Thymus (tissue), 11 donors: Measurements from ENCODE around the gene DMBT1. TPM values are rescaled to one million over a fixed set of nuclear protein-coding genes. Genes with fewer than 3 reads are reported as not detected.

Source experiments
- DNase-seq, 9 donors: peaks; one replicate each; pipeline ENCODE4 v3.0.0-alpha.2; 2013; ENCODE audit warnings: low spot score in 9 of 9, low read depth in 6 of 9, missing footprints in 1 of 9
- H3K27ac ChIP-seq, 2 donors: one replicate each; pipeline ENCODE4 v1.5.1; 2013; ENCODE audit warnings: control low read depth in 1 of 2, low read depth in 1 of 2, low read length in 1 of 2, mild to moderate bottlenecking in 1 of 2, moderate library complexity in 1 of 2
- H3K27me3 ChIP-seq, 2 donors: one replicate each; pipeline ENCODE4 v1.5.1; 2013; ENCODE audit warnings: low read length in 1 of 2; ENCODE audit not compliant: control insufficient read depth in 2 of 2, insufficient read depth in 1 of 2
- H3K36me3 ChIP-seq, 2 donors: one replicate each; pipeline ENCODE4 v1.5.1; 2013; ENCODE audit warnings: low read length in 1 of 2, mild to moderate bottlenecking in 1 of 2, moderate library complexity in 1 of 2; ENCODE audit not compliant: control insufficient read depth in 2 of 2, insufficient read depth in 2 of 2
- H3K4me1 ChIP-seq, 2 donors: one replicate each; pipeline ENCODE4 v1.5.1; 2013; ENCODE audit warnings: low read length in 2 of 2; ENCODE audit not compliant: control insufficient read depth in 2 of 2, insufficient read depth in 2 of 2
- H3K4me3 ChIP-seq, 2 donors: one replicate each; pipeline ENCODE4 v1.5.1; 2013; ENCODE audit warnings: low read length in 2 of 2, control low read depth in 1 of 2, mild to moderate bottlenecking in 1 of 2
- H3K9me3 ChIP-seq, 2 donors: one replicate each; pipeline ENCODE4 v1.5.1; 2013; ENCODE audit warnings: low read length in 1 of 2, mild to moderate bottlenecking in 1 of 2; ENCODE audit not compliant: control insufficient read depth in 2 of 2, insufficient read depth in 1 of 2
- WGBS: extraction: QIAGEN DNeasy Blood & Tissue Kit; methylation state at CpG from one replicate; pipeline ENCODE4 v1.1.7; 2013; 5-methylcytosine and 5-hydroxymethylcytosine counted together
- polyA plus RNA-seq: library from polyadenylated mRNA; stranded (reverse); fragments of 200-250 nt; gene quantifications from one replicate; pipeline ENCODE4 v1.2.3, GENCODE V29; 2013
- total RNA-seq: library from RNA; stranded (reverse); fragments of 120-200 nt; gene quantifications from one replicate; pipeline ENCODE4 v1.2.4, GENCODE V29; 2013
- donor health status: healthy.

The DMBT1 gene
- total and polyA plus RNA-seq, 2 donors: 0.09 to 0.27 TPM

DNA sequence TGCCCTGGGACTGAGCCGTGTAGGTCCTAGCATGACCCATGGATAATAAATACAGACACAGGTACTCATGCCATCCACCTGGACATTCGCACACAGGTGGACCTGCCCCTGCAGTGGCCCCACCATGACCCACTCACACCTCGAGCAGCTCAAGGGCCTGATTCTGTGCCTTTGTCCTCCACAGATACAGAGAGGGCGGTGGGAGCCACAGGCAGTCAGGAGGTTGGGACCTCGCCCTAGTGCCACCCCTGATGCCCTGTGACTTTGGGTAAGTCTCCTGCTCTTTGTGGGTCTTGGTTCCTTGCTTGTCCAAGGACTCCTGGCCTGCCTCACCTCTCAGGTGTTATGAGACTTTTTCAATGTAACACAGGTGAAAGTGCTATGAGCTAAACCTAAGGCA lies 96.2 kb downstream of the DMBT1 start:
- H3K27ac ChIP-seq: no peak overlapping the region
- no peak for DNase-seq
- WGBS: 87% methylated on average over 5 of the region's 5 CpGs
- H3K4me1 ChIP-seq: no peaks in the 10 kb centered on the region
- no peak overlapping the region for H3K4me3 ChIP-seq
- no peaks in the 10 kb centered on the region for H3K27me3 ChIP-seq
- no peaks in the 10 kb centered on the region for H3K9me3 ChIP-seq
- no peaks in the 10 kb centered on the region for H3K36me3 ChIP-seq

DNA sequence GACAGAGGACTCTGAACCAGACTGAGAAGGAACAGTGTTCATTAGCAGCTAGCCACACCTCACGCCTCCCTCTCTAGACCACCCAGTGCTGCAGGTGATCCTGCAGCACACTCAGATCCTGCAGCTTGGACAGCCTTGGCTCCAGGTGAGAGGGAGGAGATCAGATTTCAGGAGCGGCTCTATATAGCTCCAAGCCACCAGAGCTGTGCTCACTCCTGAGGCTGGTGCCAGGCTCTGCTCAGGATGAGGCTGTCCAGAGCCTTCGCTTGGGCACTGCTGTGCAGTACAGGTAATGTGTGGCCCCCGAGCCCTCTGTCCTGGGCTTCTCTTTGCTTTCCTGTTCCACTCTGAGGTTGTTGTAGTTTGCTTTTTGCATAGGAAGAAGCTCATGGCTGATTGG lies 96.7 kb downstream of the DMBT1 start:
- Histone ChIP-seq H3K4me1 (no peaks in the 10 kb centered on the region), H3K9me3 (no peaks in the 10 kb centered on the region), H3K4me3 (no peak overlapping the region), H3K27me3 (no peaks in the 10 kb centered on the region), H3K36me3 (no peaks in the 10 kb centered on the region), H3K27ac (no peak overlapping the region)
- DNase-seq: no peak
- 71% methylated on average over 4 of the region's 4 CpGs for WGBS

DNA sequence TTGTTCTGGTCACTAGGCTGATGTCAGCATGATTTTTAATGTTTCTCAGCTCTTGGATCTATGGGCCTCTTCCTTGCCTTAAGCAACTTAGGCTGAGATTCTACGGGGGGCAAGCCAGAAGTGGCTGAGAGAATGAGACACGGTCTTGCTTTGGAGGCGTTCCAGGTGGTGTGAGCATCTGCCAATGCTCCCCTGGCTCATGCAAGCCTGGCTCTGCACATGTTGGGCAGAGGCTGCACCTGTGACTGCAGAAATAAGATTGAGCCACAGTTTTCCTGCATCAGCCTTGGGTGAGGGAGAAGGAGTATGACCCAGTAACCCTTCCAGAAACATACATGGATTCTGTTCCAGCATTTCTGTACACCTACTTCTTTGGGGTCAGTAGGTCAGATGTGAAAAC lies 97.2 kb downstream of the DMBT1 start:
- no peak for DNase-seq
- Histone ChIP-seq H3K27me3 (no peaks in the 10 kb centered on the region), H3K4me1 (no peaks in the 10 kb centered on the region), H3K9me3 (no peaks in the 10 kb centered on the region), H3K4me3 (no peak overlapping the region), H3K27ac (no peak overlapping the region), H3K36me3 (no peaks in the 10 kb centered on the region)
- 74% methylated on average over 3 of the region's 3 CpGs for WGBS

DNA sequence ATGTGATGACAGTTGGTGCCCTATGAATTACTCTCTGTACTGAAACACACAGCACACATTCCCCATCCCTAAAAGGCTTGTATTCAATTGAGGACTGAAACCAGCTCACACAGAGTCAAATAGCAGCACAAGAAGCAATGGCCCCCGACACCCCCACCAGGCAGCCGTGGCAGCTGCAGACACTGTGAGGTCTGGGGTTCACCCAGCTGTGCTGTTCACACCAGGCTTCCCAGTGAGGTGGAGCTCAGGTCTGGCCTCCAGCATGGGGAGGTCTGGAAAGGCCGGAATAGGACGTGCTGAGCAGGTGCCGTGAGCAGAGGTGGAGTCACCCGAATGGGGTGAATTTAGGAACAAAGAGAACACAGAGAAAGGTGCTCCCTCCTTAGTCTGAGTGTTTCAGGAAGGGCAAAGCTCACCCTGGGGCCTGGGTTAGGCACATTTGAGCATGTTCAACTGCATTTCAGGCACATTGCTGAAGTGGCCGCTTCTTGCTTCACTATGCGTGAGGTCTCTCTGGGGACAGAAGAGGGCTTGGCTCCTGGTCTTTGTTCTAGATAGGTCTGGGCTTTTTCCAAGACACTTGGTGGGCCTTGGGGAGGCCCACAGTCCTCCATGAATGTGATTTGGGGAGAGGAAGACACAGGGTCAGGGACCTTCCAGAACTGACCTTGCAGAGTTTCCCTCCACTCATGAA lies 97.9 kb downstream of the DMBT1 start:
- WGBS: 92% methylated on average over 8 of the region's 8 CpGs
- Histone ChIP-seq H3K27me3 (no peaks in the 10 kb centered on the region), H3K4me1 (no peaks in the 10 kb centered on the region), H3K27ac (no peak overlapping the region), H3K36me3 (no peaks in the 10 kb centered on the region), H3K9me3 (no peaks in the 10 kb centered on the region), H3K4me3 (no peak overlapping the region)
- no peak for DNase-seq

DNA sequence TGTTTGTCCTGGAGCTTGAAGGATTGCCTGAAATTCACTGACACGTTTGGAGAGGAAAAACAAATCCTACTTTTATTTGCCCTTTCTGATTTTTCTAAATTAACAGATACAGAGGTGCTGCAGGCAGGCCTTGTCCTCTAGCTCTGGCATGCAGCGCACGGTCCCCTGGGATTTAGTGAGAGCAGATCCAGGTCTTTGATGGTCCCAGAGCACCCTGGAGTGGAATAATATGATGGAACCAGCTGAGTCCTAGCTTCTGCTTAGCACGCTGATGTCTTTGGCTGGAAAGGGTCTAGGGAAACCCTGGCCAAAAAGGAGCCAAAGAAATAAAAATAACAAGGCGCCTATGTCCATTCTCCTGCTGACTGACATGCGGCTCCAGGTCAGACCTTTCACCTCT lies 98.6 kb downstream of the DMBT1 start:
- Histone ChIP-seq H3K27ac (no peak overlapping the region), H3K4me1 (no peaks in the 10 kb centered on the region), H3K4me3 (no peak overlapping the region), H3K9me3 (no peaks in the 10 kb centered on the region), H3K36me3 (no peaks in the 10 kb centered on the region), H3K27me3 (no peaks in the 10 kb centered on the region)
- WGBS: 67% methylated on average over 6 of the region's 6 CpGs
- DNase-seq: no peak

DNA sequence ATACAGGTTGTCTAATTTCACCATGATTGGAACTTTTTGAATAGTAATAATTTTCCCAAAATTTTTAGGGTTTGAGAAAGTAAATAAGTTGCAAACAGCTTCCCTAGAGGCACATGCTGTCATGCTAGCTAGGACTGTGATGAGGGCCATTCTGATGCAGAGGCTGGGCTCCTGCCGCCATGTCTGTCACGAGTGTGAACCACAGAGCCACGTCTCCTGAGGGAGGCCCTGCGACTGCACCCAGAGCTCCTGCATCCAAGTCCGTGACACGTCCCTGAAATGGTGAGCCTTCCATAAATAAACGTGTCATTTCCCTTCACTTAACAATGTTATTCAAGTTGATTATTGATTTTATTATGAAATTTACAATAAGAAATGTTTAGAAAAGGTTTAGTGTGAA lies 99.1 kb downstream of the DMBT1 start:
- WGBS: 89% methylated on average over 7 of the region's 7 CpGs
- Histone ChIP-seq H3K27ac (no peak overlapping the region), H3K4me1 (no peaks in the 10 kb centered on the region), H3K36me3 (no peaks in the 10 kb centered on the region), H3K9me3 (no peaks in the 10 kb centered on the region), H3K27me3 (no peaks in the 10 kb centered on the region), H3K4me3 (no peak overlapping the region)
- no peak for DNase-seq

DNA sequence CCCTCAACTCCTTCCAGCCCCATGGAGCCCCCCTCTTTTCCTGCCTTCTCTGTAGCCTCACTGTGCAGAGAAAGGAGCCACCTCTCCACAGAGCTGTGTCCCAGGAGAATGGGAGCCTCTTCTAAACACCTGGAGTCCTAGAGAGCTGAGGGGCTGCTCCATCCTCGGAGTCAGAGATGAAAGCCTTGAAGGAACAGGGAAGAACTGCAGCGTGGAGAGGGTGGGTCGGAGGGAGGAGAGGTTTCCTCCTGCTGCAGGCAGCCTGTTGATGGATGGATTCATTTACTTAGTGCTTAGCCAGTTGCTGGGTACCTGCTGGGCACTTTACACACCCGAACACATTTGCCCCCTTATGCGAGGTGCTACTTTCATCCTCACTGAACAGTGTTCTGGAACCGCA lies 100.1 kb downstream of the DMBT1 start:
- 90% methylated on average over 6 of the region's 6 CpGs for WGBS
- no peaks in the 10 kb centered on the region for H3K27me3 ChIP-seq

DNA sequence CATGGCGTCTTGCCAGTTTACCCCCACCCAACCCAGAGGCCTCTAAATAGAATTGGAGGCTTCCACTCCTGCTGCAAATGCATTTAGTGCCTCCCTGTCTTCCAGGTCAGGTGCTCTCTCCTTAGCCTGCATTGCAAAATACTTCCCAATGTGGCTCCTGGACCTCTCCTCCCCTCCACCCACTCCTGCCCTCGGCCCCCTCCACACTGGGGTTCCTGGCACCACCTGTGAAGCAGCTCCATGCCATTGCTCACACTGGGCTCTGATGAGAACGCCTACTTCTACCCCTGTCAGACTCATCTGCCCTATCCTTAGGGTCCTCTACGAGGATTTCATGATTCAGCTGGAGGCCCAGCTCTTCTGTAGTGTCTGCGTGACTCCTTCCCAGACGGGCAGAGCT lies 101.7 kb downstream of the DMBT1 start:
- WGBS: 81% methylated on average over 6 of the region's 6 CpGs

More for the DNA sequence above, 100.1 kb downstream of the DMBT1 start:
- Histone ChIP-seq H3K4me3 (no peak overlapping the region), H3K36me3 (no peaks in the 10 kb centered on the region), H3K27ac (no peak overlapping the region), H3K4me1 (no peaks in the 10 kb centered on the region), H3K9me3 (no peaks in the 10 kb centered on the region)
- no peak for DNase-seq

DNA sequence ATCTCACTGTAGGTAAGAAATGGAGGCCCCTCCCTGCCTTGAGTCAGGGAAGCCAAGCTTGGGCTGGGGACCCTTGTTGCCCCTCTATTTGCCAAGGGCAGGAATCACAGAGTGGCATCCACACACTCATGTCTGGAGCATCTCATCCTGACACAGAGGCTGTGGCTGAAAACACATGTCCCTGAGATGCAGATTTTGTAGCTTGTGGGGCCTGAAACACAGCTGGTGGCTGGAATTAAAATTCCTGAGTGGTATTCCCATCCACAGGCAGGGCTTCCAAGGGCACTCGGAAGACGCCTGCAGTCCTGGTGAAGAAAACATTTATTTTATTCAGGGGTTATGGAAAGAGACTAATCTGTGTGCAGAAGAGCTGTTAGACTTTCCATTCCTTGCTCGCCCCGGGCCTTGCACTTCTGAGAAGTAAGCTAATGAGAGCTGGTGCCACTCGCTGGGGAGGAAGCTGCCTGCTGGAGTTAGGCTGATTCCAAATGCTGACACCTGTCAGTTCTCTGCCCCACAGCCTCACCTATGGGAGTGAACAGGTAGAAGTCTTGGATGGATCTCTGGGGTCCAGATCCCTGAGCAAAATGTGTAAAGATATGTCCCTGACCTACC lies 103.1 kb downstream of the DMBT1 start:
- H3K9me3 ChIP-seq: no peaks in the 10 kb centered on the region
- H3K4me3 ChIP-seq: no peak overlapping the region
- 83% methylated on average over 5 of the region's 5 CpGs for WGBS
- H3K36me3 ChIP-seq: no peaks in the 10 kb centered on the region
- no peaks in the 10 kb centered on the region for H3K27me3 ChIP-seq
- no peaks in the 10 kb centered on the region for H3K4me1 ChIP-seq
- no peak overlapping the region for H3K27ac ChIP-seq
- no peak for DNase-seq

More for the DNA sequence above, 101.7 kb downstream of the DMBT1 start:
- H3K9me3 ChIP-seq: no peaks in the 10 kb centered on the region
- no peaks in the 10 kb centered on the region for H3K27me3 ChIP-seq
- no peak for DNase-seq
- H3K27ac ChIP-seq: no peak overlapping the region
- no peaks in the 10 kb centered on the region for H3K4me1 ChIP-seq
- no peaks in the 10 kb centered on the region for H3K36me3 ChIP-seq
- H3K4me3 ChIP-seq: no peak overlapping the region
